GM21367 (cell line): Measurements from ENCODE around the gene TRIM8.

Source experiments
- ATAC-seq: cut with Tn5 transposase; IDR thresholded peaks from one replicate; pipeline ENCODE4 v1.9.1; 2021; ENCODE audit not compliant: unreplicated experiment

The TRIM8 gene

DNA sequence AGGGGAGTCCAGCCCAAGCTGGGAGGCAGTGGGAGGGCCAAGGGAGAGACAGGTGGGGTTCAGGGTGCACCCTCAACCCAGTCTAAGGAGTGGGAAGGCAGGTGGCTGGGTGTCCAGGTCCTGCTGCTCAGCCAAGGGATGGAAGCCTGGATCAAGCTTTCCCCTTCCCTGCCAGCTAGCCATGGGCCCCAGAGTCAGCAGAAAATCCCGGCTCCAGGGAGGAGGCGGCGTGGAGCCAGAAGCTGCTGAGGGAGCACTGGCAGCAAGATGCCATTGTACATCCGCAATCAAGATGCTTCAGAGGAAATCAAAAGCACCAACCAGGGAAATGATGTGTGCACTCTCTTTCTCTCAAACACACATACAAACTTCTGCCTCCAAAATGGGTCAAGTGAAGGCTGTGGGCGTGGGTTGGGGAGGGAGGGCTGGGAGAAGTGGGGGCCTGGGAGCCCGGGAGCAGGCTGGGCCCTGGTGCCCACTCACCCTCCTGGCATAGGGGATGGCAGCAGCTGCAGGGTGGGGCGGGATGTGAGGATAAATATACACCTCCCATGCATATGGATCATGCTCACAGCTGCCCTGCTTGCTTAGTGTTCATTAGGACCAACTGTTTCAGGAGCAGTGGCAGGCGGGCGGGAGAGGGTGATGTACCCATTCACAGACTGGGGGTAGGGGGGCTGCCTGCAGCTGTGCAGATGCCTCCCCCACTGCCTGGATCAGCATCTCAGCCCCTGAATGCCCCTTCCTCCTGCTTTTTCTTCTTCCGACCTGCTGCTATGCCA is 24.2 kb downstream of the TRIM8 start:
- no peak for ATAC-seq

GRCh38 chr10:102669206-102670064 is 25.2 kb downstream of the TRIM8 start:
- ATAC-seq = no peak

DNA sequence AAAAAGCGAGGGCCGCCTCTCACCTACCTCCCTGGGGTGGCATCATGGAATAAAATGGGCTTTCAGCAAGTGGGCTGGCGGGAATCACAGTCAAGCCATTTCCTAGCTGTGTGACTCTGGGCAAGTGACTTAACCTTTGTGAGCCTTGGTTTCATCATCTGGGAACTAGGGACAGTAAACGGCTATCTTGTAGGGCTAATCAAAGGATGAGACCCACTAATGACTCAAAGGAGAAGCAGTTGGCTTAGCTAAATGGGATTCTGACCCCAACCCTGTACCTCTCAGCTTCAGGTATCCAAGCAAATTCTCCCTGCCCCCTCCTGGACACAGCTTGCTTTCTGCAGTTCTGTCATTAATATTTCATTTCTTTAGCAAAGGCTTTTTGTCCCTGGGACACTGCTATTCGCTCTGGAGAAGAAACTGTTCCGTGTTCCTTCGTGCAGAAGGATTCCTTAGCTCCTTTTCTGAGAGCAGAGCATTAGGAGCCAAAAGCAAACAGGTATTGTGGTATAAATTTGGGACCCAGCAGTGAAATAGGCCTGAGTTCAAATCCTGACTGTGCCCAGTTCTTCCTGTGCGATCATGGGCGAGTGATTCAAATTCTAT is 25.9 kb downstream of the TRIM8 start:
- ATAC-seq = no peak

DNA sequence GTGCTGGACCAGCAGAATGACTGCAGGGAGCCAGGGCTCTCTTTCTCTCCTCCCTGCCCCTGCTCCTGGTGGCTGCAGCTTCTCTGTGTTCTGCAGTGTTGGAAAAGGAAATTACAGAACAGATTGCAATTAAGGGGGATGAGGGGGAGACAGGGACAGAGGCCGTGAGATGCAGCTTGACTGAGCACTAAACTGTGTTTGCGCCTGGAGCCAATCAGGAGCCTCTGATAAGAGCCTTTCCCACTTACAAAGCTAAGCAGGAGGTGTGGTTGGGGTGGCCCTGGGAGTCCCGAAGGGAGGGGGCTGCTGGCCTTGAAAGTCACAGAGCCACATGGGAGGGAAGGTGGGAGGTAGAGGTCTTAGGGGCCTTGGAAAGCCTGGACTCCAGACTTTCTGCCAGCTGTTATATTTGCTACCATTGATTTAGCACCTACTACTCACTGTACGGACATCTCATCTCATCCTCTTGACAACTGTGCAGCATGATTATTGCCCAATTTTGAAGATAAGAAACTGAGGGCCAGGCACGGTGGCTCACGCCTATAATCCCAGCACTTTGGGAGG is 26.7 kb downstream of the TRIM8 start:
- ATAC-seq = no peak

- ATAC-seq = no peak
These were observed 29.0 kb downstream of the TRIM8 start for GRCh38 chr10:102673236-102673818.

DNA sequence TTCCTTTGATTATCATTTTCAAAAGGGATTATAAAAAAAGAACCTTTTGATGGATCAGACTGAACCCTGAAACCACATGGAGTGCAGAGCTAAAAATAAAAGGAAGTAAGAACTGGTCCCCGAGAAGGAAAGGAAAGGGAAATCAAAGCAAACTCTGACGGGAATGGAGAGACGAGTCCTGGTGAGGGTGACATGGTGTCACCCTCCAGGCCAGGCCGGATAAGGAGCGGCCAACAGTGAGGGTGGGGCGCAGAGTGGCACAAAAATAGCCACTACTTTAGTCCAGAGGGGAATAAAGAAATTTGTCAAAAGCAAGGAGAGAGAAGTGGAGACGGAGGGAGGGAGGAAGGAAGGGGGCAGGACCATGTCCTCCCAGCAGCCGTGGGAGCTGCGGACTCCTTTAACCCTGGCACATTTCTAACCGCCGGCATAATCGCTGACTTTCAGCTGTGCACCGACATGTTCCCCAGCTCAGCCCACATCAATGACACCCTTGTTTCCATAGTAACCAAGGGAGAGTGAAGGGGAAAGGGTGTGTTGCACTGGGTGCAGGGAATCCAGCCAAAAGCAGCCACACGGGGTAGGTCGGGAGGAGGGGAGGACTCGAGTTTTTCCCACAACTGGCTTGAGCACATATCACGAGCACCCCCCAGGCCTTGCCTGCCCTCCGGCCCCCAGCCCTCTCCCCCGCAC is 29.7 kb downstream of the TRIM8 start:
- no peak for ATAC-seq

DNA sequence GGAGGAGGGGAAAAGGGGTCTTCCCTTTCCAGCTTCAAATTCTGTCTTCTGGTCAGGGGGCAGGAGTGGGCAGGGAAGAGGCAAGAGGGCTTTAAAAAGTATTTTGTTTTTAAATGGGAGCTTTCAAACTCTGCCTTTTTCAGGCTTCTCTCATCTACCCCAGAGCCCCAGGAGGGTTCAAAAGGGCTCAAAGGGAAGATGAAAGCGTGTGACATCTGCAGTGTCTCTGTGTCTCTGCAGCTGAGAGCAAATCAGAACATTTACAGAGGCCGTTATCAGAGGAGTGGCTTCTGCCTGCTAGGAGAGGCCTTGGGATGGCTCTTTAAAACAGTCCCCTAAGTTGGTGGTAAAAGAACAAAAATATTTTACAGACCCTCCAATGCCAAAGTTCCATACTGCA is 30.3 kb downstream of the TRIM8 start:
- ATAC-seq = no peak

DNA sequence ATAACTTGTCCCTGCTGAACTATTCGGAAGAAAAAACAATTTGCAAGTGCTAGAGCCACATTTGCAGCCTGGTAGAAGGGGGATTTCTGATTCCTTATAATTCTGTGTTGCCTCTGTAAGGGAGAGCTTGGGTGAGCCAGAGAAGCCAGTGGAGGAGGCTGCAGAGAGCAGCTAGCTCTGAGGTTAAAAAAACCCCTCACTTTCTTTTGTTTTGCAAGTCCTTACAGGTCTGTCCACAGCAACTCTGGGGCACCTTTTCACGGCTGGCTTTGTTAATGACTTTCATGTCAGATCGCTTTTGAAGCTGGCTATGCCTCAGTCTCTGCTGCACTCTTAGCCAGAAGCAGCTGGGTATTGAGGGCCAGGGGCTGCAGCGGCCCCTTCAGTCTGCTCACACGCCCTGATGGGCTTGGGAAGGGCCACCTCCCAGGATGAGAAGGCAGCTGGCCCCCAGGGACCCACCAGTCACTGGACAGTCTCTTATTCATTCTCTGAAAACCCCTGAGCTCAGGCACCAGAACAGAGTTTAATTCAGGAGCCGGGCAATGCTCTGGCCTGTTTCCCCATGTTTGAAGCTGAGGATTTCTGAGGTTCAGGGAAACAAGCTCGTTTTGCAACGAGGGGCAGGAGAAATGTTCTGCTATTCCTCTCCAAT is 30.9 kb downstream of the TRIM8 start:
- ATAC-seq = no peak

DNA sequence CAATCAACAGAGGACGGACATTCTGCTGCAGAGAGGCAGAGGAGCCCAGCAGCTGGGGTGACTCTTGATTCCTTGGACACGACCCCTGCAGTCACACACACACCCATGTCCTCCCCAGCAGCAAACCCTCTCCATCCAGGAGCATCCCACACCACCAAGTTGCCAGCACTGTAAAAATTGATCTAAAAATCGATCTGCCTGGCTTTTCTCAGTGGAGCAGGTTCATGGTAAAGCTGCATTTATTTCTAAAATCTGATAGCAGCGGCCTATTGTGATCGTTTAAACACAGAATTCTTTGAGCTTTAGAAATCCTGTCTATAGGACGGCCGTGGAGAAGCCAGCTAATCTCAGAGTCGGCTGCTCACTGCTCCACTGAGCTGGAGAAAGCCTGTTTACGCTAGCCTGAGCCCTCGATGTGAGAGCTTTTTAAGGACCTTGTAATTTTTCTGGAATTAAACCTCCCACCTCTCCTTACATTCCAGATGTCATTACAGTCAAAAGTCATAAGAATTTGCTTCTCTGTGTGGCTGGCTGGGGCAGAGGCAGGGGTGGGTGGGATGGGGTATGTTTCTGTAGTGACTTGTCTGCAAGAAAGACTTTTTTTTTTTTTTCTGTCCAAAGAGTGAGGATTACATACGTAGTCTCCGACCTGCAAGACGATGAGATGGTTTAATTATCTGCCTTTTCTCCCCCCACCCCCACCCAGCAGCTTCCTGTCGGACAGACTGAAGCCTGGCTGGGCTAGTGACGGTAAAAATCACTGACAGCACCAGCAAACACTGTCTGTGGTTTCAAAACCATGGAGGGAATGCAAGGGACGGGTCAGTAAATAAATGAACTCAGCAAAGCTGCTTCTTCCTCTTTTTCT is 31.6 kb downstream of the TRIM8 start:
- ATAC-seq = no peak

DNA sequence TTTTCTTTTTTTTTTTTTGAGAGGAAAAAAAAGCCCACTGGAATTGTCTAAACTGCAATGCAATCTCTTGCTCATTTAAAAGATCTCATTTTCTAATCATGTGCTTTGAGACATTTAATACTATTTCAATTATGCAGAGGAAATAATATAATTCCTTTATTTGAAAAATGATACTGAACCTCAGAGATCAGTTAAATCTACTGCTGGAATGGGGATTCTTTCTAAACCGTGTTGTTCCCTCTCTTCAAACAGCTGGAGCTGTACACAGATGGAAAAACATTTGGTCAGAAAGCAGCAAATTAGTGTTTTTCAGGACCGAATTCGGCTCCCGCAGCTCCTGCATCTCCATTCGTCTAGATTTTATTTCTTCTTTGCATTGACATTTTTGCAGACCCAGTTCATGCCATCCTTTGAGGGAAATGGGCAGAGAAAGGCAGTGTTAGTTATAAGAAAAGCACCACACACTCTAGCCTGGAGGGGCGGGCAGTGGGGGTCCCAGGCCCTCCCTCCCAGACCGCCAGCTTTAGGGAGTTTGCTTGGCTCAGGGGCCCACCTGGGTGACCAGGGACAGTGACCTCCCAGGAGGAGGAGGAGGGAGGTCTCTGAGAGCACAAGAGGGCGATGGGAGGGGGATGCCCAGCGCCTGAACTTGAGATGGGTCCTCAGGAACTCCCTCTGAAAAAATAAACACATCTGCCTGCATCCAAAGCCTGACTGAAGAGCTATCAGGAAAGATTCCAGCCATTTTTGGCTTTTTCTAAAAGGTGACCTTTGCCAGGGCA is 32.4 kb downstream of the TRIM8 start:
- no peak for ATAC-seq

DNA sequence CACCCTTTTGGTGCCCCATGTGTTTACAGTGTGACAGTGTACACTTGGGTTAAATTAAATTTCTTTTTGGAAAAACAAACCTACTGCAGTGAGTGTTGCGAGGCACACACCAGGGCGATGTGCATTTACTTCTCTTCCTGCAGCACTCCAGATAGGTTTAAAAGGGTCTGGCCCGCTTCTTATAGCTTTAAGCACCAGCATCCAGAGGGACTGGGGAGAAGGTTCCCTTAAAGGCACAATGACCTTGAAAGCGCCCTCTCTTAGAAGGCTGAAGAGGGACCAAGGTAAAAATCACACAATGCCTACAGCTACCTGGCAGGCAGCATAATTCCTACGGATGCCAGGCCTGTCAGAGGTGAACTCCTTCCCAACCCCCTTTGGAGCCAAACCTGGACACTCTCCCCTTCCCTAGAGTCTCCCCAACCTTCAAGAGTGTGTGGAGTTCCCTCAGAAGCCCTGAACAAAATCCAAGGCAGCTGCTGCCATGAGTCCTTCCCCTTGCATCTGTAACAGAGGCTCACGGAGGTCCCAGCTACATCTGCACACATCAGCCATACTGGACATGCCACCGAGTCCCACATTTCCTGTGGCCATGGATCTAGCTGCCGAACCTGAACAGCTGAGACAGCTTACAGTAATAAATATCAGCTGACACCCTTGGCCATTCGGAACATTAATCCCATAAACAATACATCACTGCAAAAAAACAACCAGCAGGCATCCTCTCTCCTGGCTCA is 33.2 kb downstream of the TRIM8 start:
- no peak for ATAC-seq

GRCh38 chr10:102678068-102678400 is 33.8 kb downstream of the TRIM8 start:
- ATAC-seq = no peak

GRCh38 chr10:102678842-102679289 is 34.6 kb downstream of the TRIM8 start:
- no peak for ATAC-seq

DNA sequence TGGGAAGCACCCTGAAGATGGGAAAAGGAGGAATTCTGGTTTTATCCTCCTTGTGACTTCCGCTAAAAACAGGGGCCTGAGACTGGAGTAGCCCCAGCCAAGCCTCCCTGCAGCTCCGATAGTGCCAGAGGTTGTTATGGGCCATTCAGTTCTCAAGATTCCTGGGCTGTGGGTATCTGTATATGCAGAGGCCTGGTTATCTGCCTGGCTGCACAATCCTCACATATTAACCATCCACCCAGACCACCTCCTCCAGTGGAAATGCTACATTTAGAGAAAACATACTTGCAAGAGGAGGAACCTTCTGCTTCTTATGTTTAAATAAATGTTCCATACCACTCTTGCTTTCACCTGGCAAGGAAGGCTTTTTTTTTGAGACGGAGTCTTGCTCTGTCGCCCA is 35.3 kb downstream of the TRIM8 start:
- ATAC-seq = no peak

DNA sequence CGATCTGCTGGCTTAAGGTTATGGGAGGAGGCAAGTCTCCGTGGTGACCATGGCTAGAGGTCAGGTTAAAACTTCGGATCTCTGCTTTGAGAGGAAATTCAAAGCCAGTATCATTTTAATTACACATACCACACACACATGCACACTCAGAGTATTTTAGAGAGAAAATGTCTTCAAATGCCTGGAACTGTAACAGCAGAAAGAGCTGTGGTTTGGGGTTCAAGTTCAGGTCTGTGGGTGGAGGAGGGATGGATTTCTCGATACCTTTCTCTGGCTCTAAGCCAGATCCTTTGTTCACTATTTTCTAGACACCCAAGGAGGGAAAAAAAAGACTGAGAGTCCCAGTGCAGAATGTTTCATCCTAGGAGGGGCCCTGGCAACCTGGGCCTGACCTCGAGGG is 37.4 kb downstream of the TRIM8 start:
- ATAC-seq = no peak

- no peak for ATAC-seq
These were observed 38.1 kb downstream of the TRIM8 start for GRCh38 chr10:102682416-102682815.

- ATAC-seq = no peak
These were observed 38.7 kb downstream of the TRIM8 start for GRCh38 chr10:102682981-102683380.

DNA sequence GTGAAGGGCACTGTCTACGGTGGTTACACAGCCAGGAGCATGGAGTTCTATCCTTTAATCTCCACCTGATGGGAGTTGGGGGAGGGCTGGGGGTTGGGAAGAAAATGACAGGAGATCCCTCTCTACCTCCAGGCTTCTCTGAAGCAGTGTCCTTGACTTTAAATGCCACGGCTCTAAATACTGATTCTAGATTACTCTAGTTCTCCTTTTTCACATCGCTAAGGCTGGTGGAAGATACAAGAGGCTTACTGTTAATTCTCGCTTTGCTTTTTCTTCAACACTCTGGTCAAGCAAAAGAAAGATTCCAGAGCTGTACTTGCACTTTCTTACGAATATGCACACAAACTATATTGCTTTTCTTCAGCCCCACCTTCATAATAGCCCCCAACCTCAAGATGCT is 39.5 kb downstream of the TRIM8 start:
- no peak for ATAC-seq
